Stimulated activated CD8-positive, alpha-beta memory T cell treated with anti-CD3 and anti-CD28 coated beads, Interleukin-12 subunit alpha, Interleukin-12 subunit beta, amount 100 ng/mL, for 24 hours (primary cell): ENCODE data around the gene GIMAP6.
"Not testable (repeated sequence)": the region's sequence is repeated elsewhere in the genome, so short reads cannot be mapped to it uniquely, and the experiment has no call there.

ENCODE experiments used
- DNase-seq: peaks from one replicate; pipeline ENCODE4 v3.0.0-alpha.2; 2020; ENCODE audit errors: extremely low read depth

Gene GIMAP6

GRCh38 chr7:150645259-150646020, 13.3 kb upstream of the GIMAP6 start:
- no peak for DNase-seq

- DNase-seq: no peak
Measured at GRCh38 chr7:150642926-150643325, 10.7 kb upstream of the GIMAP6 start.

DNA sequence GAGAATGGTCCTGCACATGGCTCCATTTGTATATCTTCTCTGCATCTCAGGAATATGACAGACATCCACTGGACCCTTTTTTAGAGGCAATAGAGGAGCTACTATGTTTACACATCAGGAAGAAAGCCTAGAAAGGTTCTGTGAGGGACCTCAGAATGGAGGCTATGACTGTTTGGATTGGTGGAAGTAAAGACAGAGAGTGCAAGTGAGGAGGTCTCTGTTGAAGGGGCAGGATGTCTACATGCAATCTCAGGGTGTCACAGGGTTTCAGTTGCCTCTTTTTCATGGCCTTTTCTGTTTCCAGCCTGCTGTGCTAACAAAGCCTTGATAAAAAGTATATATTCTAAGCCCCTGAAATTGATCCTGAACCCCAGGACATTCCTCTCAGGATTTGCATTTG, 9.7 kb upstream of the GIMAP6 start:
- no peak for DNase-seq

GRCh38 chr7:150633926-150634325, 1.7 kb upstream of the GIMAP6 start:
- DNase-seq: no peak

- DNase-seq: no peak
Measured at GRCh38 chr7:150631084-150631826, 930 bp downstream of the GIMAP6 start.

DNA sequence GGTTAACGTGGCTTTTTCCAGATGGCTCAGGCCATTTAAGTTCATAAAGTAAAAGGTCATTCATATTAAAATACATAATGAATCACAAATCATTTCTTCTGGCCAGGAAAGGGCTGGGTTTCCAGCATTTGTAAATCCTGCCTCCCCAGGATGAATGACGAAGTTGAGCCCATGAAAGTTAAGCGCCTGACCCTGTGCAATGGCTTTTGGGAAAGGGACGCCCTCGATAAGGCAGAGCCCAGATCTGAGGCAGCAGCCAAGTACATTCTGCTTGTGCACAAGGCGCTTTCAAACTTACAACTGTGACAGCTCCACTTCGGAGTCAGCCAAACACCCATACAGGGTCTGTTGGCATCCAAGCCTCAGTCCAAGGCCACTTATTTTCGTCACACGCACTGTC, 2.8 kb downstream of the GIMAP6 start:
- no peak for DNase-seq

GRCh38 chr7:150627959-150628358, 4.2 kb downstream of the GIMAP6 start:
- no peak for DNase-seq

DNA sequence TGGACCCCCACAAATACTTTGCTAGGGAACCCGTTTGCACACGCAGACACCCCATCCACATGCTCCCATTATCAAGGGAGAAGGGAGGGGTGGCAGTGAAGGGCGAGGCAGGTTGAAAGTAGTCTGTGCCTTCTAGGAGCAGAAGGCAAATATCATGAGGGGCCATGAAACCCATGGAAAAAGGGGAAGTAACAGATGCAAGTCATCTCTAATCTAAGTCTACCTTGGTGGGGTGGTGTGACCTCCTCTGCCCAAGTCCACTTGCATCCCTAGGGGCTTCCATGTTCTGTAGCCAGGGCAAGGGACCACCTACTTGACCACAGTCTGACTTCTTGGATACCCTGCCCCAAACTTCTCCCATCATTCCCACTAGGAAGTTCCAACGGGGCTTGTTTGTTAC, 5.5 kb downstream of the GIMAP6 start:
- DNase-seq: no peak

GRCh38 chr7:150621376-150621775, 10.8 kb downstream of the GIMAP6 start:
- no peak for DNase-seq

- no peak for DNase-seq
Measured at GRCh38 chr7:150620617-150621371, 11.4 kb downstream of the GIMAP6 start.

DNA sequence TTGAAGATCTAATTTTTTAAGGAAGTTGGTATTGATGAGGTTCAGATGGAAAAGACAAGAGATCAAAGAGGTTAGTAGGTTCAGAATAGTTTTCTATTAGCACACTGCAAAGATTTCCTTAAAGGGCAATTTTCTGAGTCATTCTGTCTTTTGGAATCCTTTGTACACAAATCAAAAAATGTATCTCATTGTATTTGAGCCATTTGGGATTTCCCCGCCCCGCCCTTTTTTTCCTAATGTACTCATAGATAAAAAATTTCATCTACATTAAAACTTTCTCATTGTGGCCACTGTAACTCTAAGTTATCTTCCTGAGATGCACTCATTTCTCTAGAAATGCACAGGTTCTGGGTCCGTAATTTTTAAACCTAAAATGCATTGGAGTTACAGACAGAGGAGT, 12.1 kb downstream of the GIMAP6 start:
- no peak for DNase-seq

GRCh38 chr7:150615221-150615755, 16.9 kb downstream of the GIMAP6 start:
- not testable (repeated sequence) for DNase-seq

DNA sequence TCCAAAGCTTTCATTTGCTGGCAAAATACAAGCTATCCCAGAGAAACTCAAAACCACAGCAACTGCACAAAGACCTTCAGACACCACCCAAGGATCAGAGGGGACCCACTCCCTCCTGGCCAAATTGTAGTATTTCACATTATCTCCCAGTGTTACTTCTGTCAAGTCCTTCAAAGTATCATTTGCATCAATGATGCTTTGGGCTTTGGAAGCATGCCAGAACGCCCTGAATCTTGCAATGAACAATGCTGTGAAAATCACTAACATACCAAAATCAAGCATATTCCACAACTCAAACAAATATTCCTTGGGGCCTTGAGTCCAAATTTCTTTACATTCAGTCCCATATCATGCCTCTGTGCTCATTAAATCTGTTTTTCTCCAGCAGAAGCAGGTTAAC, 17.8 kb downstream of the GIMAP6 start:
- not testable (repeated sequence) for DNase-seq

DNA sequence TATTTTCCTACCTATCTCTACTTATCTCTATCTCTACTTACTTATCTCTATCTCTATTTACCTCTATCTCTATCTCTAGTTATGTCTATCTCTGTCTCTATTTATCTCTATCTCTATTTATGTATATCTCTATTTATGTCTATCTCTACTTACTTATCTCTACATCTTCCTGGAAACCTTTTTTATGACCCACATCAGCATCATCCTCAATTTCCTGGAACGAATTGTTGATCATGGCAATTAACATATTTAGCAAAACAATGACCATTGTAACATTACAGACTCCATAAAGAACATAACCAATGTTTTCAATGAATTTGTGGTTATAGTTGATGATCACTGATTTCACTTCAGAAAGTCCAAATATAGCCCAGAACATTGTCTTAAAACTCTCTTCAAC, 18.3 kb downstream of the GIMAP6 start:
- DNase-seq: no peak

DNA sequence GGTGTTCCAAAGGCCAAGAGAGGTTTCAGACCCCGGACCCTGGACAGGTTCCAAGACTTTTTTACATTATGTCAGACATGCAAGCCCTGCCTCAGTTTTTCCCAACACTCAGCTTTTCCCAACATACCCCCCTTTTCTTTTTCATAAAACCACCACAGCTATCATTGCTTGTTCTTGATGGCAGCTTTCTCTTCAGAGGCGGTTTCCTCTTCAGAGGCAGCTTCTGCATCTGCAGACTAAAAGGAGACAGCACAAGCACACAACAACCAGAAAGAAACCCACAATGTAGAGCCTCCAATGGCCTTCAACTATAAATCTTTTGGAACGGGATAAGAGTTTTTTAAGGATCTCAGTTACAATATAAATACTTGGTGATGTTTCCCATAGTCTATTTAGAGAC, 19.3 kb downstream of the GIMAP6 start:
- DNase-seq: no peak

- DNase-seq: no peak
Measured at GRCh38 chr7:150610233-150610632, 22.0 kb downstream of the GIMAP6 start.

GRCh38 chr7:150603600-150603999, 28.6 kb downstream of the GIMAP6 start:
- not testable (repeated sequence) for DNase-seq

- DNase-seq: no peak
Measured at GRCh38 chr7:150595361-150595760, 36.8 kb downstream of the GIMAP6 start.

- DNase-seq: no peak
Measured at GRCh38 chr7:150594805-150595204, 37.4 kb downstream of the GIMAP6 start.

DNA sequence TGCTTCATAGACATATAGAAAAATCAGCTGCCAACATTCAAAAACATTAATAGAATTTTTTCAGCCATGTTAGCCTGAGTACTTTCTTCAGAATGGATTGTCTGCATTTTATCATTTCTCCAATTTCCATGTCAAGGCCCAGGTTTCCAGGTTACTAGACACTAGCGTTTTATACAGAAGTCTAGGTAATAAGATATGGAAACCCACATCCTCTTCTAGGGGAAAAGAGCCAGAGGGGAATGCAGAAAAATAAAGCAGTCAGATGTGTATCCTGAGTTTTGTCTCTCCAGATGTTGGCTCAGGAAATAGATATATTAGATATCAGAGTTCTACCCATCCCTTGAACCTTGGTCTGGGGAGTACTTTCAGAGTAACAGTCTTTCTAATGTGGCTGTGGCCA, 44.6 kb downstream of the GIMAP6 start:
- no peak for DNase-seq

GRCh38 chr7:150586785-150587152, 45.4 kb downstream of the GIMAP6 start:
- DNase-seq: no peak

GRCh38 chr7:150586068-150586784, 46.0 kb downstream of the GIMAP6 start:
- no peak for DNase-seq
